HG03342 (cell line): ENCODE measurements around the gene MCM3.

ENCODE experiments used
- ATAC-seq: cut with Tn5 transposase; IDR thresholded peaks from one replicate; pipeline ENCODE4 v1.9.1; 2021; ENCODE audit warnings: mild to moderate bottlenecking, moderate library complexity; ENCODE audit not compliant: unreplicated experiment

Gene MCM3

GRCh38 chr6:52284460-52285176, at the start of gene MCM3:
MCM3 (minus strand) TSS chr6:52284742; CDS start chr6:52284674, 68 bp downstream.
- peak; percentile 98 for ATAC-seq

GRCh38 chr6:52333840-52334200, 49.3 kb upstream of the MCM3 start:
- ATAC-seq, result no peak

- ATAC-seq, result no peak
Measured at GRCh38 chr6:52331793-52332457, 47.4 kb upstream of the MCM3 start.

GRCh38 chr6:52330470-52330869, 45.9 kb upstream of the MCM3 start:
- ATAC-seq, result no peak

- no peak for ATAC-seq
Measured at GRCh38 chr6:52328729-52329128, 44.2 kb upstream of the MCM3 start.

- no peak for ATAC-seq
Measured at GRCh38 chr6:52328303-52328662, 43.7 kb upstream of the MCM3 start.

GRCh38 chr6:52326540-52327364, 42.2 kb upstream of the MCM3 start:
- ATAC-seq, result no peak

- no peak for ATAC-seq
Measured at GRCh38 chr6:52325695-52326471, 41.3 kb upstream of the MCM3 start.

GRCh38 chr6:52324189-52324588, 39.6 kb upstream of the MCM3 start:
- ATAC-seq, result no peak

- peak; percentile 99 for ATAC-seq
Measured at GRCh38 chr6:52317841-52318581, 33.5 kb upstream of the MCM3 start.

GRCh38 chr6:52317211-52317610, 32.7 kb upstream of the MCM3 start:
- no peak for ATAC-seq

- ATAC-seq, result no peak
Measured at GRCh38 chr6:52314752-52315151, 30.2 kb upstream of the MCM3 start.

GRCh38 chr6:52312461-52312860, 27.9 kb upstream of the MCM3 start:
- ATAC-seq, result no peak

- no peak for ATAC-seq
Measured at GRCh38 chr6:52310932-52311331, 26.4 kb upstream of the MCM3 start.

- no peak for ATAC-seq
Measured at GRCh38 chr6:52307900-52308372, 23.4 kb upstream of the MCM3 start.

GRCh38 chr6:52306972-52307870, 22.7 kb upstream of the MCM3 start:
- no peak for ATAC-seq

GRCh38 chr6:52305948-52306767, 21.6 kb upstream of the MCM3 start:
- peak; percentile 64 for ATAC-seq

GRCh38 chr6:52305411-52305810, 20.9 kb upstream of the MCM3 start:
- ATAC-seq, result peak; percentile 9
